ENCODE data around the gene CEP112. TPM values are rescaled to one million over a fixed set of nuclear protein-coding genes. Genes with fewer than 3 reads are reported as not detected.

CEP112 gene
- polyA plus RNA-seq: 4.4 TPM
- long read RNA-seq, donor 1: 0 reads
- long read RNA-seq, donor 2: 0 reads
- long read RNA-seq, donor 3: 0 reads
- long read RNA-seq, donor 4: 0 reads
- long read RNA-seq, donor 5: 0 reads
- long read RNA-seq, donor 6: 0 reads
- long read RNA-seq, donor 7: 0 reads
- long read RNA-seq, donor 8: 0 reads
- long read RNA-seq, donor 9: 0 reads
- long read RNA-seq, donor 10: 0 reads
- long read RNA-seq, donor 11, partial matches to known transcripts: 0 of 1 reads
- long read RNA-seq, donor 11, other reads (novel, unspliced or antisense): 0 of 1 reads

GRCh38 chr17:66191593-66192377 is at the start of gene CEP112:
TSS of gene CEP112 (minus strand) at chr17:66192133.
- Histone ChIP-seq H3K9me3 (ENCODE audit: control insufficient read depth, low read depth, low read length) (no peaks in the 10 kb centered on the region), H3K4me3 (ENCODE audit: low read length) (peak within 1 kb of the TSS; percentile 60), H3K4me1 (ENCODE audit: control insufficient read depth, insufficient read depth, low read length) (no peaks in the 10 kb centered on the region), H3K27ac (ENCODE audit: low read length) (peak within 1 kb of the TSS; percentile 3), H3K36me3 (ENCODE audit: control insufficient read depth, insufficient read depth, low read length) (no peaks in the 10 kb centered on the region), H3K27me3 (ENCODE audit: control insufficient read depth, insufficient read depth, low read length) (no peaks in the 10 kb centered on the region)
- no CpG with 5 or more reads among the region's 83 CpGs for WGBS (ENCODE audit: insufficient coverage, low lambda C conversion rate)
- peak; percentile 71 to 79 for DNase-seq

DNA sequence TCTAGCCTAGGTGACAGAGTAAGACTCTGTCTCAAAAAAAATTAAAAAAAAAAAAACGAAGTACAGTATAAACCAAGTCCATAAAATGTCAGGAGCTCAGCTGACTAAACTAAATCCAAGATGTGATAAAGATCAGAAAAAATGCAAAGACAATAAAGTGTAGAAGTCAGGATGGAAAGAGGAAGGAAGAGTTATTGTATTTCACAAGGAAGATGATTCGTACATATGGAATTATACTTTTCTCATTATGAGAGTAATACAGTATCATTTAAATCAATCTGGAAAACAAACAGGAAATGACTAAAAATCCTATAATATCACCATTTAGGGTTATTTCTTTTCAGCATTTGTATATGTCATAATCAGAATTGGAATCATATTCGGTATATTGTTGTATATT is 48.7 kb upstream of the CEP112 start:
- WGBS (ENCODE audit: insufficient coverage, low lambda C conversion rate): 73% methylated on average over 2 of the region's 3 CpGs
- no peak for DNase-seq
- peaks cover under 1% of the 10 kb centered on the region for H3K4me1 ChIP-seq (ENCODE audit: control insufficient read depth, insufficient read depth, low read length)
- no peak overlapping the region for H3K27ac ChIP-seq (ENCODE audit: low read length)
- no peaks in the 10 kb centered on the region for H3K27me3 ChIP-seq (ENCODE audit: control insufficient read depth, insufficient read depth, low read length)
- H3K4me3 ChIP-seq (ENCODE audit: low read length): no peak overlapping the region
- H3K9me3 ChIP-seq (ENCODE audit: control insufficient read depth, low read depth, low read length): no peaks in the 10 kb centered on the region
- H3K36me3 ChIP-seq (ENCODE audit: control insufficient read depth, insufficient read depth, low read length): no peaks in the 10 kb centered on the region

GRCh38 chr17:66240013-66240412 is 48.1 kb upstream of the CEP112 start:
- Histone ChIP-seq H3K9me3 (ENCODE audit: control insufficient read depth, low read depth, low read length) (no peaks in the 10 kb centered on the region), H3K36me3 (ENCODE audit: control insufficient read depth, insufficient read depth, low read length) (no peaks in the 10 kb centered on the region), H3K4me1 (ENCODE audit: control insufficient read depth, insufficient read depth, low read length) (peaks cover 4% of the 10 kb centered on the region), H3K4me3 (ENCODE audit: low read length) (no peak overlapping the region), H3K27me3 (ENCODE audit: control insufficient read depth, insufficient read depth, low read length) (no peaks in the 10 kb centered on the region), H3K27ac (ENCODE audit: low read length) (no peak overlapping the region)
- DNase-seq: no peak
- WGBS (ENCODE audit: insufficient coverage, low lambda C conversion rate): 74% methylated on average over 3 of the region's 6 CpGs

GRCh38 chr17:66235377-66235994 is 43.6 kb upstream of the CEP112 start:
- DNase-seq: peak; percentile 28 to 67
- H3K36me3 ChIP-seq (ENCODE audit: control insufficient read depth, insufficient read depth, low read length): no peaks in the 10 kb centered on the region
- H3K27ac ChIP-seq (ENCODE audit: low read length): no peak overlapping the region
- no peaks in the 10 kb centered on the region for H3K9me3 ChIP-seq (ENCODE audit: control insufficient read depth, low read depth, low read length)
- WGBS (ENCODE audit: insufficient coverage, low lambda C conversion rate): 38% methylated on average over 3 of the region's 3 CpGs
- H3K4me3 ChIP-seq (ENCODE audit: low read length): no peak overlapping the region
- H3K27me3 ChIP-seq (ENCODE audit: control insufficient read depth, insufficient read depth, low read length): no peaks in the 10 kb centered on the region
- H3K4me1 ChIP-seq (ENCODE audit: control insufficient read depth, insufficient read depth, low read length): peaks cover 9% of the 10 kb centered on the region

- H3K4me1 ChIP-seq (ENCODE audit: control insufficient read depth, insufficient read depth, low read length): peaks cover 17% of the 10 kb centered on the region
- H3K27ac ChIP-seq (ENCODE audit: low read length): no peak overlapping the region
- no CpG with 5 or more reads among the region's 3 CpGs for WGBS (ENCODE audit: insufficient coverage, low lambda C conversion rate)
Observed at GRCh38 chr17:66234611-66235010, 42.7 kb upstream of the CEP112 start.

DNA sequence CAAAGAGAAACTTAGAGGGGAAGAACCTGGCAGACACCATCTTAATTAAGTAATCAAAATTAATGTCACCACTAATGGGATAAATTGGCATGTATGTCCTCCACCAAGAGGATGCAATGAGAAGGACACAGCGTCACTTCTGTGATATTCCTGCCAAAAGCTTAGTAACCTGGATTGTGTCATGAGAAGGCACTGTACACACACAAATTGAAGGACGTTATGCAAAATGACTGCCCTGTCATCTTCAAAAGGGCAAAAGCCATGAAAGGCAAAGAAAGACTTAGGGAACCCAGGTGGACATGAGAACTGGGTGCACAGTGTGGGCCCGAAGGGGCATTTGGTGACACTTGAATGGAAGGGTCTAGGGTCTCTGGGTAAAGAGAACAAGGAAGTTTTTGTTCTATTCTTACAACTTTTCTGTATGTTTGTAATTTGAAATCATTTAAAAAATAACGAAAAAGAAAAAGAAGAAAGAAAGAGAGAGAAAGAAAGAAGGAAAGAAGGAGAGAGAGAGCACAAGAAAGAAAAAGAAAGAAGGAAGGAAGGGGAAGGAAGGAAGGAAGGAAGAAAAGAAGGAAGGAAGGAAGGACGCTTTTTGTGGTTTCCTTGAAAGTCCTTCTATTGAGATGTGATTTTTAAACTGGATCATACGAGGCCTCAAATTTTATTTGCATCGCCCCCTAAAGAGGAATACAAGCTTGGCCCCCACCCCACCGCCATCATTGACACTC is 41.3 kb upstream of the CEP112 start:
- Histone ChIP-seq H3K36me3 (ENCODE audit: control insufficient read depth, insufficient read depth, low read length) (no peaks in the 10 kb centered on the region), H3K27ac (ENCODE audit: low read length) (no peak overlapping the region), H3K9me3 (ENCODE audit: control insufficient read depth, low read depth, low read length) (no peaks in the 10 kb centered on the region), H3K27me3 (ENCODE audit: control insufficient read depth, insufficient read depth, low read length) (no peaks in the 10 kb centered on the region), H3K4me3 (ENCODE audit: low read length) (no peak overlapping the region), H3K4me1 (ENCODE audit: control insufficient read depth, insufficient read depth, low read length) (peaks cover 18% of the 10 kb centered on the region)
- WGBS (ENCODE audit: insufficient coverage, low lambda C conversion rate): 91% methylated on average over 4 of the region's 8 CpGs
- DNase-seq: no peak

More at GRCh38 chr17:66234611-66235010, 42.7 kb upstream of the CEP112 start:
- H3K36me3 ChIP-seq (ENCODE audit: control insufficient read depth, insufficient read depth, low read length): no peaks in the 10 kb centered on the region
- H3K4me3 ChIP-seq (ENCODE audit: low read length): no peak overlapping the region
- no peak for DNase-seq
- no peaks in the 10 kb centered on the region for H3K9me3 ChIP-seq (ENCODE audit: control insufficient read depth, low read depth, low read length)
- no peaks in the 10 kb centered on the region for H3K27me3 ChIP-seq (ENCODE audit: control insufficient read depth, insufficient read depth, low read length)

- Histone ChIP-seq H3K36me3 (ENCODE audit: control insufficient read depth, insufficient read depth, low read length) (no peaks in the 10 kb centered on the region), H3K4me1 (ENCODE audit: control insufficient read depth, insufficient read depth, low read length) (peaks cover 18% of the 10 kb centered on the region), H3K9me3 (ENCODE audit: control insufficient read depth, low read depth, low read length) (no peaks in the 10 kb centered on the region), H3K4me3 (ENCODE audit: low read length) (no peak overlapping the region), H3K27me3 (ENCODE audit: control insufficient read depth, insufficient read depth, low read length) (no peaks in the 10 kb centered on the region), H3K27ac (ENCODE audit: low read length) (peak overlapping the region; percentile 3)
- peak; percentile 39 to 71 for DNase-seq
- WGBS (ENCODE audit: insufficient coverage, low lambda C conversion rate): 92% methylated on average over 3 of the region's 4 CpGs
Observed at GRCh38 chr17:66230922-66231591, 39.1 kb upstream of the CEP112 start.

GRCh38 chr17:66229783-66230538 is 38.0 kb upstream of the CEP112 start:
- Histone ChIP-seq H3K4me3 (ENCODE audit: low read length) (no peak overlapping the region), H3K36me3 (ENCODE audit: control insufficient read depth, insufficient read depth, low read length) (no peaks in the 10 kb centered on the region), H3K9me3 (ENCODE audit: control insufficient read depth, low read depth, low read length) (no peaks in the 10 kb centered on the region), H3K27me3 (ENCODE audit: control insufficient read depth, insufficient read depth, low read length) (no peaks in the 10 kb centered on the region), H3K4me1 (ENCODE audit: control insufficient read depth, insufficient read depth, low read length) (peaks cover 14% of the 10 kb centered on the region), H3K27ac (ENCODE audit: low read length) (peak overlapping the region; percentile 49)
- no peak for DNase-seq
- 42% methylated on average over 3 of the region's 4 CpGs for WGBS (ENCODE audit: insufficient coverage, low lambda C conversion rate)

DNA sequence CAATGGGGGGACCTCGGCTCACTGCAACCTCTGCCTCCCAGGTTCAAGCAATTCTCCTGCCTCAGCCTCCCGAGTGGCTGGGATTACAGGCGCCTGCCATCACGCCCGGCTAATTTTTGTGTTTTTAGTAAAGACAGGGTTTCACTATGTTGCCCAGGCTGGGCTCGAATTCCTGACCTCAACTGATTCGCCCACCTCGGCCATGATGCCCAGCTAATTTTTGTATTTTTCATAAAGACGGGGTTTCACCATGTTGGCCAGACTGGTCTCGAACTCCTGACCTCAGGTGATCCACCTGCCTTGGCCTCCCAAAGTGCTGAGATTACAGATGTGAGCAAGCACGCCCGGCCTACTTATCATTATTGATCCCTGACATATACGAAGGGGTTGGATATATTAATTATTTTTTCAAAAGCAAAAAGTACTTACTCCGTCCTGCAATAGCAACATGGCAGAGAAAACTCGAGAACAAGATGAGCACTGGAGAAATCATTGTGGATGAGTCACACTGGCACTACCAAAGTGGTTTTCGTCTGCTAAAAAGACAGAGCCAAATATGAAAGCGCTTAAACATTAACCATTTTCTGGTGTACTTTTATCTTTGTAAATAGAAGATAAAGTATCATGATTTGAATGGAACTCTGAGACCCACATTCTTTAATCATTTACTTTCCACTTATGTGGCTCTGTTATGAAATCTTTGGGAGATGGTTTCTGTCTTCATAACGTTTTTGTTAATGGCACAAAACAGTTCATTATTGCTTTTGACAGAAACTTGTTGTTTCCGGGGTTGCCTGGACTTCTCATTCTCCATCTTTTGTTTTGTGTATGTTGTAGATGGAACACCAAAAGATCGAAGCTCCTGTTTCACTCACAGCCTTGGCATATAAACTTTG is 37.2 kb upstream of the CEP112 start, which contains the start of gene APOH:
TSS of gene APOH (minus strand) at position 529 of the 896 bp plus-strand sequence. CDS start at position 493, 36 bp downstream.
- Histone ChIP-seq H3K36me3 (ENCODE audit: control insufficient read depth, insufficient read depth, low read length) (no peaks in the 10 kb centered on the region), H3K9me3 (ENCODE audit: control insufficient read depth, low read depth, low read length) (no peaks in the 10 kb centered on the region), H3K27ac (ENCODE audit: low read length) (peak within 1 kb of the TSS; percentile 49), H3K4me1 (ENCODE audit: control insufficient read depth, insufficient read depth, low read length) (peaks cover 14% of the 10 kb centered on the region), H3K27me3 (ENCODE audit: control insufficient read depth, insufficient read depth, low read length) (no peaks in the 10 kb centered on the region), H3K4me3 (ENCODE audit: low read length) (no peak within 1 kb of the TSS)
- WGBS (ENCODE audit: insufficient coverage, low lambda C conversion rate): 25% methylated on average over 3 of the region's 20 CpGs
- peak; percentile 46 to 73 for DNase-seq
